ENCODE results near the gene RCOR2. TPM values are rescaled to one million over a fixed set of nuclear protein-coding genes. Genes with fewer than 3 reads are reported as not detected.

Gene RCOR2
- polyA plus RNA-seq, 1 donor (not counting 4 experiments of a cell fraction or from before 2014, with no cell fraction given) = 0.46 TPM

DNA sequence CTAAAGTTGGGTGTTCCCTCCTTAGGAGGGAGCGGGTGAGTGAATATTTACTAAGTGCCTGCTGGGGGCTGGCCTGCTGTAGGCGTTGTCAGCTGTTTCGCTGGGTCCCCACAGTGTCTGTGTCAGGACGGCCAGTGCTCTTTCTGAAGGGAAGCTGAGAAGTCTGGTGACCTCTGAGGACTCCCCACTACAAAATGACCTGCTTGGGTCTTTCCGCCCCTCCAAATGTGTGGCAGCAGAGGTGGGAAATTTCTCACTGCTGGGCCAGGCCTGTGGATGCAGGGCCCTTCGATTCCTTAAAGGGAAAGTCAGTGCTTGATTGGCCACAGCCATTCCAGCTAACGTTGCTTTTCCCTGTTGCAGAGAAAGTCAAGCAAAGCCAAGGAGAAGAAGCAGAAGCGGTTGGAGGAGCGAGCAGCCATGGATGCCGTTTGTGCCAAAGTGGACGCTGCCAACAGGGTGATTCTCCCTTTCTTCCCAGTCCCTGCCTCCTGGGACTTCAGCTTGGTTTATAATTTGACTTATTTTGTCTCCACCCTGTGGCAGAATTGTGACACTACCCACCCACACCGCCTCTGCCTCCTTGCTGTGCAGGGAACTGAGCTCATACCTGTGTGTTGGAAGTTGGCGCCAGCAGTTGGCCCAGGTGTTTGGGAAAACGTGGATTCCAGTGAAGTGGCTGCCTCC lies 28.7 kb upstream of the RCOR2 start:
- no peak overlapping the region for H3K9ac ChIP-seq (ENCODE audit: control insufficient read depth, extremely low read depth, insufficient read depth, low read length)
- peaks cover 35% of the 10 kb centered on the region for H3K79me2 ChIP-seq (ENCODE audit: control insufficient read depth, insufficient read depth, low read length)
- H4K20me1 ChIP-seq (ENCODE audit: control insufficient read depth, extremely low read depth, insufficient read depth, low read length) = no peaks in the 10 kb centered on the region
- no peak overlapping the region for H3K27ac ChIP-seq (ENCODE audit: control insufficient read depth, insufficient read depth, low read length)
- H3K4me1 ChIP-seq (ENCODE audit: control insufficient read depth, extremely low read depth, insufficient read depth, low read length) = peaks cover 3% of the 10 kb centered on the region
- no peak for FAIRE-seq
- H3K9me1 ChIP-seq (ENCODE audit: control insufficient read depth, extremely low read depth, insufficient read depth, low read length) = no peaks in the 10 kb centered on the region
- H3K9me3 ChIP-seq (ENCODE audit: control insufficient read depth, low read depth, low read length) = no peaks in the 10 kb centered on the region
- H3K36me3 ChIP-seq (ENCODE audit: control insufficient read depth in 2 of 2, extremely low read depth in 1 of 2, insufficient read depth in 2 of 2, low read length in 2 of 2) = peaks cover 6 to 12% of the 10 kb centered on the region in 2 experiments
- dilution Hi-C loops (cut with MboI; ENCODE audit: extremely low pct_ligation_motif_present, low sequenced_read_pairs) = no loop called here
- peak overlapping the region; percentile 19 for H3K4me2 ChIP-seq (ENCODE audit: control insufficient read depth, extremely low read depth, insufficient read depth, low read depth, low read length)
- no peak overlapping the region for H2AFZ ChIP-seq (ENCODE audit: control insufficient read depth, low read length)
- no peak overlapping the region for H3K4me3 ChIP-seq (ENCODE audit: control insufficient read depth in 2 of 3, extremely low read depth in 1 of 3, insufficient read depth in 2 of 3, low read depth in 1 of 3, low read length in 3 of 3)
- DNase-seq (ENCODE audit: low read depth, low spot score) = no peak
- H3K27me3 ChIP-seq (ENCODE audit: control insufficient read depth, extremely low read depth, insufficient read depth, low read length) = no peaks in the 10 kb centered on the region
- no peak for TF ChIP-seq EZH2 (IDR thresholded peaks at IDR 0.05; ENCODE audit: low read length)
- TF ChIP-seq, protein P1, sequence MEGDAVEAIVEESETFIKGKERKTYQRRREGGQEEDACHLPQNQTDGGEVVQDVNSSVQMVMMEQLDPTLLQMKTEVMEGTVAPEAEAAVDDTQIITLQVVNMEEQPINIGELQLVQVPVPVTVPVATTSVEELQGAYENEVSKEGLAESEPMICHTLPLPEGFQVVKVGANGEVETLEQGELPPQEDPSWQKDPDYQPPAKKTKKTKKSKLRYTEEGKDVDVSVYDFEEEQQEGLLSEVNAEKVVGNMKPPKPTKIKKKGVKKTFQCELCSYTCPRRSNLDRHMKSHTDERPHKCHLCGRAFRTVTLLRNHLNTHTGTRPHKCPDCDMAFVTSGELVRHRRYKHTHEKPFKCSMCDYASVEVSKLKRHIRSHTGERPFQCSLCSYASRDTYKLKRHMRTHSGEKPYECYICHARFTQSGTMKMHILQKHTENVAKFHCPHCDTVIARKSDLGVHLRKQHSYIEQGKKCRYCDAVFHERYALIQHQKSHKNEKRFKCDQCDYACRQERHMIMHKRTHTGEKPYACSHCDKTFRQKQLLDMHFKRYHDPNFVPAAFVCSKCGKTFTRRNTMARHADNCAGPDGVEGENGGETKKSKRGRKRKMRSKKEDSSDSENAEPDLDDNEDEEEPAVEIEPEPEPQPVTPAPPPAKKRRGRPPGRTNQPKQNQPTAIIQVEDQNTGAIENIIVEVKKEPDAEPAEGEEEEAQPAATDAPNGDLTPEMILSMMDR (optimal IDR thresholded peaks at IDR 0.05 in 1 of 3, IDR thresholded peaks at IDR 0.05 in 1 of 3, conservative IDR thresholded peaks at IDR 0.05 in 1 of 3; ENCODE audit: extremely low read depth in 1 of 3, insufficient read depth in 2 of 3, low read length in 3 of 3) = peak; percentile 62 to 80 (median 80)

DNA sequence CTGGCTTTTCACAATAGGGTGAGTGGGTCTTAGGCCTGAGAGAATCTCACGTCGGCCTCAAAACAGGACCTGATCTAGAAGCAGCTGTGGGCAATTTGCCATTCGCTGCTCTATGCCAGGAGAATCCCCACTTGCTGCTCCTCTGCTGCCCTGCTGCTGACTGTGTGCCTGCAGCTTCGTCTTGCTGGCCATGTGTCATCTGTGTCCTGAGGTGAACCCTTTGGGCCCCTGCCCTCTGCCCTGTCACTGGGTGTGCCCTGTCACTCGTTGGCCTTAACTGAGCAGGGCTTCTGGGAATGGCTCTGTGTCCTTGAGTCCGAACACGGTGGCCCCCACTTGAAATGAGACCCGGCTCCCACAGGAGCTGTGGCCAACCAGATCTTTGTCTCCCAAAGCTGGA lies 28.0 kb upstream of the RCOR2 start:
- Histone ChIP-seq H3K36me3 (ENCODE audit: control insufficient read depth in 2 of 2, extremely low read depth in 1 of 2, insufficient read depth in 2 of 2, low read length in 2 of 2) (peaks cover 6 to 12% of the 10 kb centered on the region in 2 experiments), H3K9ac (ENCODE audit: control insufficient read depth, extremely low read depth, insufficient read depth, low read length) (no peak overlapping the region), H3K27me3 (ENCODE audit: control insufficient read depth, extremely low read depth, insufficient read depth, low read length) (no peaks in the 10 kb centered on the region), H4K20me1 (ENCODE audit: control insufficient read depth, extremely low read depth, insufficient read depth, low read length) (no peaks in the 10 kb centered on the region), H3K27ac (ENCODE audit: control insufficient read depth, insufficient read depth, low read length) (no peak overlapping the region), H3K4me1 (ENCODE audit: control insufficient read depth, extremely low read depth, insufficient read depth, low read length) (peaks cover 7% of the 10 kb centered on the region), H3K4me3 (ENCODE audit: control insufficient read depth in 2 of 3, extremely low read depth in 1 of 3, insufficient read depth in 2 of 3, low read depth in 1 of 3, low read length in 3 of 3) (no peak overlapping the region), H3K4me2 (ENCODE audit: control insufficient read depth, extremely low read depth, insufficient read depth, low read depth, low read length) (no peak overlapping the region), H3K9me3 (ENCODE audit: control insufficient read depth, low read depth, low read length) (no peaks in the 10 kb centered on the region), H2AFZ (ENCODE audit: control insufficient read depth, low read length) (no peak overlapping the region), H3K9me1 (ENCODE audit: control insufficient read depth, extremely low read depth, insufficient read depth, low read length) (no peaks in the 10 kb centered on the region), H3K79me2 (ENCODE audit: control insufficient read depth, insufficient read depth, low read length) (peaks cover 38% of the 10 kb centered on the region)
- dilution Hi-C loops (cut with MboI; ENCODE audit: extremely low pct_ligation_motif_present, low sequenced_read_pairs) = no loop called here
- no peak for DNase-seq (ENCODE audit: low read depth, low spot score)
- no peak for FAIRE-seq
- TF ChIP-seq EZH2 (IDR thresholded peaks at IDR 0.05; ENCODE audit: low read length) = no peak

Measured in keratinocyte (primary cell).